NCI-H1694 (cell line): ENCODE data around the gene TMEM131L.
"Not testable (repeated sequence)": the region's sequence is repeated elsewhere in the genome, so short reads cannot be mapped to it uniquely, and the experiment has no call there.

Experiments used
- DNase-seq: peaks from one replicate; lab custom pipeline; 2025; lab: John Stamatoyannopoulos, UW

TMEM131L gene

GRCh38 chr4:153466081-153466948 lies at the start of gene TMEM131L:
Gene TMEM131L (plus strand): TSS chr4:153466360. CDS start chr4:153466398, 38 bp downstream.
- DNase-seq = no peak

GRCh38 chr4:153416456-153416855 lies 49.7 kb upstream of the TMEM131L start:
- DNase-seq = not testable (repeated sequence)

GRCh38 chr4:153418121-153418520 lies 48.0 kb upstream of the TMEM131L start:
- no peak for DNase-seq

- DNase-seq = no peak
Measured at GRCh38 chr4:153418558-153418957, 47.6 kb upstream of the TMEM131L start.

GRCh38 chr4:153419029-153419428 lies 47.1 kb upstream of the TMEM131L start:
- DNase-seq = no peak

GRCh38 chr4:153419673-153420278 lies 46.4 kb upstream of the TMEM131L start:
- no peak for DNase-seq

GRCh38 chr4:153420361-153420760 lies 45.8 kb upstream of the TMEM131L start:
- DNase-seq = no peak

- DNase-seq = no peak
Measured at GRCh38 chr4:153421941-153422340, 44.2 kb upstream of the TMEM131L start.

- no peak for DNase-seq
Measured at GRCh38 chr4:153426207-153426885, 39.8 kb upstream of the TMEM131L start.

- DNase-seq = no peak
Measured at GRCh38 chr4:153427363-153428071, 38.6 kb upstream of the TMEM131L start.

GRCh38 chr4:153428941-153429475 lies 37.2 kb upstream of the TMEM131L start:
- DNase-seq = no peak

GRCh38 chr4:153432965-153433753 lies 33.0 kb upstream of the TMEM131L start:
- DNase-seq = no peak

- no peak for DNase-seq
Measured at GRCh38 chr4:153433754-153434105, 32.4 kb upstream of the TMEM131L start.

- DNase-seq = no peak
Measured at GRCh38 chr4:153434190-153434589, 32.0 kb upstream of the TMEM131L start.

- DNase-seq = no peak
Measured at GRCh38 chr4:153438916-153439756, 27.0 kb upstream of the TMEM131L start.

- DNase-seq = no peak
Measured at GRCh38 chr4:153439831-153440230, 26.3 kb upstream of the TMEM131L start.

- no peak for DNase-seq
Measured at GRCh38 chr4:153440475-153440874, 25.7 kb upstream of the TMEM131L start.

GRCh38 chr4:153447175-153447905 lies 18.8 kb upstream of the TMEM131L start:
- no peak for DNase-seq

- no peak for DNase-seq
Measured at GRCh38 chr4:153448003-153448731, 18.0 kb upstream of the TMEM131L start.
